Measurements from ENCODE around the gene MIF. TPM values are rescaled to one million over a fixed set of nuclear protein-coding genes. Genes with fewer than 3 reads are reported as not detected.

MIF gene
- total RNA-seq, 2 experiments from 2014 or later, result 1,478 to 1,739 TPM

Other genes starting within 250 kb of the MIF start
- 10 to 100 TPM; 13.5 to 14.6 TPM for gene RGL4, start 203.4 kb upstream of the MIF start, total RNA-seq
- gene ZNF70, start 143.3 kb upstream of the MIF start, total RNA-seq, result 1 to 10 TPM; 1.6 to 1.7 TPM
- under 1 TPM in 1 of 2 experiments, not detected in 1; 0.80 TPM for gene VPREB3, start 140.0 kb upstream of the MIF start, total RNA-seq
- gene C22orf15, start 131.4 kb upstream of the MIF start, total RNA-seq, result 1 to 10 TPM in 1 of 2 experiments, under 1 TPM in 1; 0.30 to 1.3 TPM
- gene CHCHD10, start 126.4 kb upstream of the MIF start, total RNA-seq, result 100 to 1,000 TPM; 131 to 134 TPM
- 1 to 10 TPM in 1 of 2 experiments, under 1 TPM in 1; 0.32 to 1.1 TPM for gene MMP11, start 121.5 kb upstream of the MIF start, total RNA-seq
- gene SMARCB1, start 107.4 kb upstream of the MIF start, total RNA-seq, result 10 to 100 TPM; 78.2 to 95.2 TPM
- 1 to 10 TPM; 5.2 to 5.7 TPM for gene DERL3, start 55.4 kb upstream of the MIF start, total RNA-seq
- gene SLC2A11, start 36.5 kb upstream of the MIF start, total RNA-seq, result 1 to 10 TPM; 7.6 to 7.7 TPM
- gene GSTT2B, start 66.8 kb downstream of the MIF start, total RNA-seq, result not detected
- 1 to 10 TPM; 2.3 to 2.8 TPM for gene DDTL, start 72.5 kb downstream of the MIF start, total RNA-seq
- gene DDT, start 80.1 kb downstream of the MIF start, total RNA-seq, result 100 to 1,000 TPM in 1 of 2 experiments, 10 to 100 TPM in 1; 91.3 to 118 TPM
- gene GSTT2, start 85.8 kb downstream of the MIF start, total RNA-seq, result not detected
- gene GSTT4, start 111.1 kb downstream of the MIF start, total RNA-seq, result not detected
- gene CABIN1, start 116.9 kb downstream of the MIF start, total RNA-seq, result 100 to 1,000 TPM in 1 of 2 experiments, 10 to 100 TPM in 1; 95.9 to 102 TPM

All from activated CD4-positive, alpha-beta T cell treated with anti-CD3 and anti-CD28 coated beads for 36 hours (primary cell).